NCI-H128 (cell line): ENCODE data around the gene ASIC4.

Source experiments
- DNase-seq: peaks from one replicate; lab custom pipeline; 2025; ENCODE audit not compliant: unreplicated experiment; lab: John Stamatoyannopoulos, UW

Gene ASIC4

DNA sequence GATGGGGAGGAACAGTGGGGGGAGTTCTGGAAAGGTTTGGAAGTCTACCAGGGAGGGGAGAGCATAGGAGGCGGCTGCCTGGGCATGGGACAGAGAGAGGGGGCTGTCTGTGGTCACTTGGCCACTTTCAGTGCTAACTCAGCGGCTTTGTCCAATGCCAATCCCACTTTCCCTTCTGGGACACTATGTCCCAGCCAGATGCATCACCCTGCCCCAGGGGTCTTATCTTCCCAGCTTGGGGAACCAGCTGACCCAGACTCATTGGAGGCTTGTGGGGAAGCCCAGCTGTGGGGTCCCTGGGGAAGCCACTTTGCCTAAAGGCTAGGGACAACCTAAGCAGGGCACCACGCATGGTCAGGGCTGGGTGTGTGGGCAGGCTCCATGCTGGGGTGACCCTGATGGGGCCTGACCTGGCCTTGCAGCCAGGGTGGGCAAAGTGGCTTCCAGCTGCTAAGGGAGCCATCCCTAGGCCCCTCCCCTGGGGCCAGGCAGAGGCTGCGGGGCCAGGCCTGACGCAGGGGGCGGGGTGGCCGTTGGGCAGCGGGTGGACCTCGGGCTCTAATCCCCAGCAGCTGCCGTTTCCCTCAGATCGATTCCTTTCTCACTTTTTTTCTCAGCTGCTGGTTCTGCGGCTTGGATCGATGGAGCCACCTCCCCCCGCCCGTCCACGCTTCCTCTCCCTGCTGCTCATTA is 1.6 kb upstream of the ASIC4 start:
- no peak for DNase-seq

DNA sequence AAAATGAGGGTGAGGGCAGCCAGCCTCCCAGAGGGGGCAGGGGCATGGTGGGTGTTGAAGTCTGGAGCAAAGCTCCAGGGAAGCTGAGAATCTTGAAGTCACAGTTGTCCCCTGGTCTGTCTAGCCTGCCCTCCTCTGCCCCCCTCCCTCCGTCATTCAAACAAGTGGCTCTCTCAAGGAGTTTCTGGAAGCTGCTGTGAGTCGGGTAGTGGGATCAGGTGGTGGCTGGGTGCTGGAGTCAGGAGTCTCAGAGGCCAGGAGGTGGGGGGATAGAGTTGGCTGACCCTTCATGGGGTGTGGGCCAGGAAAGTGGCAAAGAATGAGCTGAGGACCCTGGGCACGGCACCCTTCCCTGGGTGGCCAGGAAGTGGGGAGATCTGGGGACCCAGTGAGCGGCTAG is 495 bp upstream of the ASIC4 start:
- no peak for DNase-seq

DNA sequence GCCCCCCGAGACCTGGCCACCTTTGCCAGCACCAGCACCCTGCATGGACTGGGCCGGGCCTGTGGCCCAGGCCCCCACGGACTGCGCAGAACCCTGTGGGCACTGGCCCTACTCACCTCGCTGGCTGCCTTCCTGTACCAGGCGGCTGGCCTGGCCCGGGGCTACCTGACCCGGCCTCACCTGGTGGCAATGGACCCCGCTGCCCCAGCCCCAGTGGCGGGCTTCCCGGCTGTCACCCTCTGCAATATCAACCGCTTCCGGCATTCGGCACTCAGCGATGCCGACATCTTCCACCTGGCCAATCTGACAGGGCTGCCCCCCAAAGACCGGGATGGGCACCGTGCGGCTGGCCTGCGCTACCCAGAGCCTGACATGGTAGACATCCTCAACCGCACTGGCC is 554 bp downstream of the ASIC4 start:
- no peak for DNase-seq

DNA sequence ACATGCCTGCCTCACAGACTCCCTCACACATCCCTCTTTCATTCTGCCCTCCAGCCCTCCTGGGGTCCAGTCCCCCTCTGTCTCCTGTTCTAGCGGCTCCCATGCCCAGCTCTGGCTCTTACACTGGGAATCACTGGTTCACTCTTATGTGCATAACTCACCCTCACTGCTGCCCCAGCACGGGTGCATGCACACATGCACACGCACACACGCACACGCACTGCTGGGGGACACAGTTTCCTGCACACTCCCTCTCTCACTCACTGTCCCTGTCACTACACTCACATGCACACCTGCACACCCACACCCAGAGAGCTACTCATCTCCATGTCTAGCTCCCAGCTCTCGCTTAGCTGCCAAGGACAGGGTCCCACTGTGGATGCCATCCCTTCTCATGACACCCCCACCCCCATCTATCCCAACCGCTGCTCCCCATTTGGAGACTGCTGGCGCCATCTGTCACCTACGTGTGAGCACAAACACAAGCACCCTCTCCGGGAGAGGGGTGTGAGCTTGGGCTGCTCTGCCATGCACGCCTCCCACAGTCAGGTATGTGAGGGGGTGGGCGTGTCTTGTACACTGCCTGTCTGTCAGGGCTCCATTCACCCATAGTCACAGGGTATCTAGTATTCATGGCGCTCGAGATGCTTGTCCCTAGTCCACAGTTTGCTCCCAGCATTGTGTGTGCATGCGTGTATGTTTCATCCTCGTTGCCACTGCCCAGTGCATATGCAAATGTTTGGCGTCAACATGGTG is 1.8 kb downstream of the ASIC4 start:
- no peak for DNase-seq

DNA sequence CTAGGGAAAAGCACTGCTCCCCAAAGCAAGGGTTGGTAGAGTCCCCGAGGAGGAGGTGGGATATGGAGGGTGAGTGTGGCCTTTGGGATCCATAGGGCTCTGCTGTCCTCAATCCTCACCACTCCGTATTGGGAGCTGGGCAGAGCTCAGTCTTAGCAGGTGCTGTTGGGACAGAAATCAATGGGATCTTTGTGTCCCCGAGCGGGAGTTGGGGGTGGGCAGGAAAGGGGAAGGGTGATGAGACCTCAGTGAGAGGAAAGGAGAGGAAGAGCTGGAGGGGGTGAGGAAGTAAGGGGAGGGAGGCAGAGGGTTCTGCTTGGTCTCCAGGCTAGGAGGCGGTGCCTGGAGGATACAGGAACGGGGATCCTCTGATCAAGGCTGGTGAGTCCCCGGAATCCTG is 2.6 kb downstream of the ASIC4 start:
- no peak for DNase-seq

DNA sequence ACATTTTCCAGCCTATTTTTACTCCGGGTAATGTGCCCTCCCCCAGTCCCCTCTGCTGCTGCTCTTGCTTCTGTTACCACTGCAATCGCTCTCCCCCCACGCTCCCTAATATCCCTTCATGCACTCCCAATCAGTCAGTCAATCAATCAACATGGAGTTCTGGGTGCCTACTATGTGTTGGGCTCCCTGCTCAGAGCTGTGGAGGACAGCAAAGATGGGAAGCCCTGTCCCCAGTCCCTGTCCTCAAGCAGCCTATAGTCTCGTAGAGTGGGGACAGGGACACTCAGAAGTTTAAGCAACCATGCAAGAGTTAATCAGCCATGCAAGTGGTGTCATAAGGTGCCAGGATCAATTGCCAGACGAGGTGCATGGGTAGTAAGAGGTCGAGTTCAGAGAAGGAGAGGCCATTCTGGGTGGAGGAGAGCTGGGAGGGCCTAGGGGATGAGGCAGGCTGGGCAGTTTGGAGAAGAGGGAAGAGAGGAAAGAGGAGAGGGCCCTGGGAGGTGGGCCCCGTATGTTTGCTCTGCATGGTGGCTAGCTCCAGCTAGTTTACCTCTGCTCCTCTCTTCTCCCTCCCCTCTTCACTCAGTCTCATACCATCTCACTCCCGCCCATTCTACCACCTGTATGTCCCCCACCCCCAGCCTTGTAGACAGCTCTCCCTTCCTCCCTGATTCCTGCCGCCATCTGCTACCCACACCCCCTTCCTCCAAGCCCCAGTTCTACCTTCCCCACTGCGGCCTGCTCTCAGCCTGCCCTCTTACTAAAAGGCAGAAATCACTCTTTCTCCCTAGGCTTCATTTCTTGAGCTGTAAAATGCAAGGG is 3.9 kb downstream of the ASIC4 start:
- no peak for DNase-seq

DNA sequence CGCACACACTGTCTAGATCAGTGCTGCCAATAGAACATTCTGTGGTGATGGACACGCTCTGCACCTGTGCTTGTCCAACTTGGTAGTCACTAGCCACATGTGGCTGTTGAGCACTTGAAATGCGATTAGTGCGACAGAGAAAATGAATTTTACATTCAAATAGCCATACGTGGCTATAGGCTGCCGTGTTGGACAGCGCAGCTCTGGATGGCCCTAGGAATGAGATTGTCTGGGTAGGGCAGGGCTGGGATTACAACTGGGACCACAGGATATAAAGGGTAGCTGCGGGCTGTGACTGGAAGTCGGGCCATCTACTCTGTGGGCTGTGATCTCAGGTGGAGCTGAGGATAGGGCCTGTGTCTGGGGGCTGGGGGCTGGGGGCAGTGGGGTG is 5.2 kb downstream of the ASIC4 start:
- DNase-seq, result no peak

DNA sequence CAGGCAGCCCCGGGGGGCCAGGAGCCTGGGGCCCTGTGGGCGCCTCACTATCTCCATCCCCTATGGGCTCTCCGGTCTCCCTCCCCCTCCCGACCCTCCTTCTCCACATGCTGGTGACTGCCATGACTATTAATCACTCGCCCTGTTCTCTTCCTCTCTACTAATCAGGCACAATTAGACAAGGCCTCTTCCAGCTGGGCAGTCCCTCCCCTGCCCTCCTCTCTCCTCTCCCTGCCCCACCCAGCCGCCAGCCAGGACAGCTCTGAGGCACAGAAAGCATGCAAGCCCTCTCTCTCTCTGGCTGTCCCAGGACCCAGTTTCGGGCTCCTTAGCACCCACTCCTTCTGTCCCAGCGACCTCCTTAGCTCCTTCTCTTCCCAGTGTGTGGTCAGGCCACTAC is 5.8 kb downstream of the ASIC4 start:
- DNase-seq, result no peak

DNA sequence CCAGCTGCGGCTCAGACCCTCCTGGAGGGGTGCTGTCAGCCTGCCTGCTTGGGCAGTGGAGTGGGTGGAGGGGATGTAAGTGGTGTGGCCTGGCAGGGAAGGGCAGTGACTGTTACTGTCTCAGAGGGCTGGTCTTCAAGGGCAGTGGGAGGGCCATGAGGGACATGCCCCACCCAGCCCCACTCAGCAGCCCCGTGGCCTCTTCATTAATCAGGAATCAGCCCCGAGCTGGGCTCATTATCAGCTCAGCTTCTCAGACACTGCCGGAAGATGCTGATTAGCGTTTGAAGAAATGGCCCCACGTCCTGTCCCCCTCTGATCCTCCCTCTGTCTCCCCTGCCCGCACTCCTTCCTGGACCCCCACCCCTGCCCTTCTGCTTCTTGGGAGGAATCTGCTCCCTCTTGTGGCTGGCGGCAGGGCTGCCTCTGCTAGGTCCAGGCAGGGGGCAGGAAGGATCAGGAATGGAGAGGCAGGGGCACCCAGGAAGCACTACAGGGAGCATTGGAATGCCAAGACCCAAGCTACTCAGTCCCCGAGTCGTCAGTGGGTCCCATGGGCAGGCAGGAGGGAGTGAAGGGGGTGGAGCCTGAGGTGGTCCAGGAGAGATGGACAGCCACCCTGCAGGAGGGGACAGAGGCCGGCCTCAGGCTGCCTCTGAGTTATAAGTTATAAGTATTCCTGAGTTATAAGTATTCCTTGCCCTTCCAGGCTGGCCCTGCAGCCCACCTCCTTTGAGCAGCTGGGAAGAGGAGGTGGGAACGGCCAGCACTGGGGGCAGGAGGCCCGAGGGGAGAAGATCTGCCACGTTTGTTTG is 7.0 kb downstream of the ASIC4 start:
- DNase-seq, result no peak

DNA sequence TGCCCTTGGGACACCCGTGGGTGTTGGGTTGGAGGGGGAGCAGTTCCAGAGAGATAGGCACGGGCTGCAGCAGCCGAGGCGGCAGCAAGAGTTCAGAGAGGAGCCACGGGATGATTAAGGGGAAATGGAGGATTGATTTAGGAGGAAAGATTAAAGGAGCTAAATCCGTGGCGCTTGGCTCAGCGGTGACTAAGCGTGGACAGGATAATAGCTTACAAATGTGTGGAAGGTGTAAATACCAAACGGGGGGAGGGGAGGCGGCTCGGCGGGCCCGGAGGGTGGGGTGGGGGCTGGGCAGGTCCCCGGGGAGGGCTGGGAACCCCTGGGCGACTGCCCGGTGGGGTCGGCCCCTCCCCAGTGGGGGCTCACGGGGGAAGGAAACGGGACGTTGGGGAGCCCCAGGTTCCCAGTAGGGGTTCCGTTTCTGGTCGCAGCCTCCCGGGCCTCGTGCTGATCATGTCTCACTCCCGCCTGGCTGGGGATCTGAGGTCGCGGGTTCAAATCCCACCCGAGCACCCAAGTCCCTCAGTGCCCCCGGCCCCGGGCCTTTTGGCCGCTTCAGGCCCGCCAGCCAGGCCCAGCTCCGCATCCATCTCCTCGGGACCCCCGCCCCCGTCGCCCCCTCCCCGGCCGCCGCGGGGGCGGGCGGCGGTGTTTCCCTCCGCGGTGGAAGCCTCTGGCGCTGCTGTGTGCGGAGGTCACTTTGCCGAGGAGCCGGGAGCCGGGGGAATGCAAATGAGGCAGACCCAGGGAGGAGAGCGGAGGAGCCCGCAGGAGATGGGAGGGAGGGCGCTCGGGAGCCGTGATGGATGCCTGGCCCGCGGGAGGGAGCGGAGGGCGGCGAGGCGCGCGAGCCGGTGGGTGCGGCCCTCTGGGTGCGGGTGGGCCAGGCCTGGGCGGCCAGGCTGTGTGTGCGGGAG is 8.1 kb downstream of the ASIC4 start:
- no peak for DNase-seq

DNA sequence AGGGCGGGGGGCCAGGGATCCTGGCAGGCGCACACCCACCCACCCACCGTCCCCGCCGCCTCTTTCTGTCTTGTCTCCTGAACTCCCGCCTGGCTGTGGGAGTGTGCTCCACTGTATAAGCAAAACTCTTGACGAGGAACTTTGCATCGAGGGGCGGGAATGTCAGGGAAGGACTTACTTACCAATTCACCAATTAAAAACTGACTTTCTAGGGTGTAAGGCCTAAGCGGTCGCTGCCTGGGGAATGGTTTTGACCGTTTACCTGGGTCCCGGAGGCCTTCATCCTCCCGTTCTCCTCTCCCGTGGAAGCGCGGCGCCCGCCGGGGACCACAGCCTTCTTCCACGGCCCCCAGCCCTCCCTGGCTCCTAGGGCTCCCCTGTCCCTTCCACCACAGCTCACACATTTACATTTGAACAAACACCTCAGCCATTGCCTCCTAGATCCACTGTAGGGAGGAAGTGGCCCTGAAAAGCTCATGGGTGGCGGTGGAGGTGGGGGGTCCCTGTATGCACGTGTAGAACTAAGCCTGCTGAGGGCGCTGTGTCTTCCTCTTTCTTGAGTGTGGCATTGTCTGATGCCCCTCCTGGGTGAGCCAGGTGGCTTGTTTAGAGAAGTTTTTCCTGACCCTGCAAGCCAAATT is 8.9 kb downstream of the ASIC4 start:
- no peak for DNase-seq

DNA sequence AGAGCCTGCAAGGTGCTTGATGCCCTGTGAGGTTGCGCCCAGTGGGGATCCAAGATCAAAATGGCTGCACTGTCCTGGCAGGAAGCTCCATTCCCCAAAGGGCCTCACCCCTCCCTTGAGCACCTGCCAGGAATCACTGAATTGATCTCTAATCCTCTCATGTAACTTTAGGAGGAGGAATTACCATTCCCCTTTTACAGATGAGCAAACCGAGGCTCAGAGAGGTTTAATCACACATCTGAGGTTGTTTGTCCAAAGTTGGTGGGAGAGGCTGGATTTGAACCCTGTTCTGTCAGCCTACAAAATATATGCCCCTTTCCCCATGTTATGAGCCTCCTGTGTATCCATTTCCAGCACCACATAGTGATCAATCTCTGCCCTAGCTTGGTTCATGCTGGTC is 10.5 kb downstream of the ASIC4 start:
- no peak for DNase-seq

DNA sequence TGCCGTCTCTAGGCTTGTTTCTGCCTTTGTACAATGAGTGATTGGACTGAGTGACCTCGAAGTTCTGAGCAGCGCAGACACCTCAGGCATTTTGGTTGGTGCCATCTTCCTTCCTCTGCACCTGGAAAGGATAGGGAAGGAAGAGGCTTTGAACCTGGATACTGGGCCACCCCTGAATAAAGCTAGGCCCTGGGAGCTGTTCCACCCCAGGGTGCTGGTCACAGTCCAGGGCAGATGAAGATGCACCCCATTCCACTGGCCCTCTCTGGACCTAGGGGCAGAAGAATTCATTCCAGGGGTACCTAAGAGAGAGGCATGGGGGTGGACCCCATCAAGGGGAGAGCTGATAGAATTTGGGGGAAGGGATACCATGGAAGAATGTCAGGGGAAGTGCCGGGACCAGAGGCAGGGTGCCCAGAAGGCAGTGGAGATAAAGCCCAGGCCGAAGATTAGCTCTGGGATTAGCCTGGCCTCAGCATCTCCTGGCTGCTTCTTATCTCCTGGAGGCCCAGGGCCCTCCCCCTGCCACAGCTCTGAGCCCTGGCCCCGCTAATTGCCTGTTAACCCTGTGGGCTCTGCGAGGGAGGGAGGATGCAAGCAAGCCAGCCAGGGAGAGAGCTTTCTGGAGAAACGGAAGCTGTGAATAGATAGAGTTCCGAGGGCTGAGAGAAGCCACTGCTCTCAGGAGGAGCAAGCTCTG is 11.4 kb downstream of the ASIC4 start:
- DNase-seq, result no peak

DNA sequence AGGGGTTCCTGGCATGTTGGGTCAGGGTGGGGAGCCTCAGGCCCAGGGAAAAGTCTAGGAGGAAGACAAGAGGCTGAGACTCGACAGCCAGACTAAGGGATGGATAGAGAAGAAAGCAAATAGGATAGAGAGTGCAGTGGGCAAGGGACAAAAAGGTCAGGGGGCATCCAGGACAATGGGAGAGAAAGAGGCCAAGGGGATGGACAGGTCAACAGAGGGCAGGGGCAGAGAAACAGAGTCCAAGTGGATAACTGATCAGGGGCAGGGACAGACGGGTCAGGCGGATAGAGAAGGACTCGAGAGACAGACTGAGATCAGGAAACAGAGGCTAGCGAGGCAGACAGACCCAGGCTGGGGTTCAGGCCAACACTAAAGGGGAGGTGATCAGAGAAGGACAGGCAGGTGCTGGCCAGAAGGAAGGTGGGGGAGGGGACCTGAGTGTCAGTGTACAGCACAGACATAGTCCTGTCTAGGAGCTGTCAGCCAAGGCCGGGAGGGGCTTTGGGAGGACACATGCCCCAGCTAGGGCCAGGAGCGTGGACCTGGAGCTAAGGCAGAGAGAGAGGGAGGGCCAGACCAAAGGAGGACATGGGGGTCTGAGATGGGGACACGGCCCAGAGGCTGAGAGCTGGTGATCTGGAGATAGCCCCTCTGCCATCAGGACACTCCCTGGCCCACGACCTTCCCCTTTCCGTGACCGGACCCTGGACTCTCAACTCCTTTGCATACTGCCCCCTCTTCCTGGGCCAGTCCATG is 12.2 kb downstream of the ASIC4 start:
- no peak for DNase-seq

DNA sequence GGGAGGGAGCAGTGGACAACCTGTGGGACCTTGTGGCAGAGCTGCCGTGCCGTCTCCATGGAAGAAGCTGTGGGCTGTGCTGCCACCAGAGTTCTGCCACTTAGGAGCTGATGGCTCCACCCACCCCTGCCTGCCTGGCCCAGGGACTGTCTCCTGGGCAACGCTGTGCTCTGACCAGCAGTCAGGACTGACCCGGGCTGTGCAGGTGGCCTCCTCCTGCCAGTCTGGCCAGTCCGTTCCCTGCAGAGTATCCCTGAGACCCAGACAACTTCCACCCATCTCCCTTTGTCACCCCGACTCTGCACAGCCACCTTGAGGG is 12.8 kb downstream of the ASIC4 start:
- no peak for DNase-seq

DNA sequence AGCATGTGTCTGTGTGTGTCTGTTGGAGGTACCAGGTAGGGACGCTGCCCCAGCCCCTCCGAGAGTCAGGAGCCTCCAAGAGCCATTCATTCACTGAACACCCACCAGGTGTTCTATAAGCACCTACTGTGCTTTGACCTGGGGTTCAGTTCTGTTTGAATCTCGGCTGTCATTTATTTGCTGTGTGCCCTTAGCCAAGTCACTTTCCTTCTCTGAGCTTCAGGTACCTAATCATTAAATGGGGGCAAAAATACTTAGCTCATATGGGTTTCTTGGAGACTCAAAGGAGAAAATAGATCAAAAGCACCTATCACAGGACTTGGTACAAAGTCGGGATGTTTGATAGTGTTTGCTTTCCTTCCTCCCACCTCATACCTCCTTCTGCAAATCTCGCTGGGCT is 13.2 kb downstream of the ASIC4 start:
- no peak for DNase-seq

DNA sequence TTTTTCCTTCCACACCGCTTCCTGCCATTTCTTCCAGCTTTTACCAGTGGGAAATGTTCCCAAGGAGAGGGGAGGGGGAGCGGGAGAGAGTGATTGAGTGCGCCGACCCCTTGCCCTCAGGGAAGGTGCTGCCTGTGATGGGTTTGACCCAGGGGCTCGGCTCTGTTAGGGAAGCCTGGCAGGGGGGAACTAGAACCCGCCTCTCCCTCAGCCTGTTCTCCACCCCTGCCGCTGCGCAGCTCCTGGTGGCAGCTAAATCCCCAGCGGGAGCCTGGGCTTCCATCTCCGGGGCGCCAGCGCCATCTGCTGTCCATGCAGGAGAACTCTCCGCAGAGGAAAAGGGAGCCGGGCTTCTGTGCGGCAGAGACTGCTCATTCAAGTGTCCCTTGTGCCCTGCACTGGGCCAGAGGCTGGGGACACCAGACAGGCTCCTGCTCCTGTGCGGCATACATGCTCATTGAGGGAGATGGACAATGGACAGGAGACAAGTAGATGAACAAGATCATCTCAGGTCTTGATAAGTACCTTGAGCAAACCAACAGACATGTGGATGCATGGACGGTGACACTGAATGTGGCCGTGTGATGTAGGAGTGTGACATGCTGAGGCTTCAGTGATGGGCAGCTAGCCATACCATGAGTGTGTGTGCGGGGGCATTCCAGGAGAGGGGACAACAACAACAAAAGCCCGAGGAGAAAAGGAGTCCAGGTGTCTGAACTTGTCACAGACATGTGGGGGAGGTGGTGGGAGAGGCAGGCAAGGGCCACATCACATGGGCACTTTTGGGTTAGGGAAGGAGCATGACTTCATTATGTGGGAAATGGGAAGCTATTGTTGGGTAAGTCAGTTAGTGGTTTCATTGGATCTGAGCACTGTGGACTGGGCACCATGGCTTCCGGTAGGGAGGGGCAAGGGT is 16.0 kb downstream of the ASIC4 start:
- peak; percentile 45 for DNase-seq
